ENCODE data around the gene ADGRB2. TPM values are rescaled to one million over a fixed set of nuclear protein-coding genes. Genes with fewer than 3 reads are reported as not detected.

Gene ADGRB2
- total RNA-seq, 4 donors from 2014 or later: 1.4 to 6.0 (median 2.5) TPM

GRCh38 chr1:31784356-31785019 lies 20.3 kb upstream of the ADGRB2 start:
- peak in 1 of 2 donors; percentile 52 for DNase-seq (ENCODE audit: low spot score in 2 of 2)

GRCh38 chr1:31783846-31784245 lies 19.7 kb upstream of the ADGRB2 start:
- no peak overlapping the region for H3K27ac ChIP-seq
- H3K4me1 ChIP-seq: peaks cover 17% of the 10 kb centered on the region
- WGBS: 93% methylated on average over 3 of the region's 3 CpGs
- no peak for TF ChIP-seq CTCF (IDR thresholded peaks at IDR 0.05)
- no peak for TF ChIP-seq POLR2AphosphoS5 (IDR thresholded peaks at IDR 0.05)
- TF ChIP-seq POLR2A (IDR thresholded peaks at IDR 0.05): no peak
- TF ChIP-seq EP300 (IDR thresholded peaks at IDR 0.05): no peak
- H3K4me3 ChIP-seq: no peak overlapping the region
- peak in 1 of 2 donors; percentile 40 for DNase-seq (ENCODE audit: low spot score in 2 of 2)
- no peaks in the 10 kb centered on the region for H3K36me3 ChIP-seq
- no peaks in the 10 kb centered on the region for H3K27me3 ChIP-seq
- no peaks in the 10 kb centered on the region for H3K9me3 ChIP-seq

More at GRCh38 chr1:31784356-31785019, 20.3 kb upstream of the ADGRB2 start:
- Histone ChIP-seq H3K9me3 (no peaks in the 10 kb centered on the region), H3K4me3 (no peak overlapping the region), H3K36me3 (no peaks in the 10 kb centered on the region), H3K27ac (no peak overlapping the region), H3K4me1 (peaks cover 23% of the 10 kb centered on the region), H3K27me3 (no peaks in the 10 kb centered on the region)
- 83% methylated on average over 3 of the region's 4 CpGs for WGBS
- no peak for TF ChIP-seq EP300 (IDR thresholded peaks at IDR 0.05)
- TF ChIP-seq POLR2A (IDR thresholded peaks at IDR 0.05): no peak

- H3K4me3 ChIP-seq: no peak overlapping the region
- H3K27me3 ChIP-seq: peaks cover 8% of the 10 kb centered on the region
- H3K9me3 ChIP-seq: no peaks in the 10 kb centered on the region
- no peaks in the 10 kb centered on the region for H3K36me3 ChIP-seq
- peak in 1 of 2 donors; percentile 51 for DNase-seq (ENCODE audit: low spot score in 2 of 2)
- 60% methylated on average over 10 of the region's 12 CpGs for WGBS
- peaks cover 9% of the 10 kb centered on the region for H3K4me1 ChIP-seq
- H3K27ac ChIP-seq: no peak overlapping the region
- TF ChIP-seq CTCF (IDR thresholded peaks at IDR 0.05): no peak
- TF ChIP-seq EP300 (IDR thresholded peaks at IDR 0.05): no peak
- no peak for TF ChIP-seq POLR2A (IDR thresholded peaks at IDR 0.05)
- TF ChIP-seq POLR2AphosphoS5 (IDR thresholded peaks at IDR 0.05): no peak
These were observed 18.6 kb upstream of the ADGRB2 start for GRCh38 chr1:31782421-31783410.

GRCh38 chr1:31781756-31782371 lies 17.7 kb upstream of the ADGRB2 start:
- H3K4me1 ChIP-seq: peaks cover 7% of the 10 kb centered on the region
- DNase-seq (ENCODE audit: low spot score in 2 of 2): no peak
- no peaks in the 10 kb centered on the region for H3K9me3 ChIP-seq
- H3K4me3 ChIP-seq: no peak overlapping the region
- H3K36me3 ChIP-seq: no peaks in the 10 kb centered on the region
- no peak overlapping the region for H3K27ac ChIP-seq
- peaks cover 8% of the 10 kb centered on the region for H3K27me3 ChIP-seq
- TF ChIP-seq POLR2AphosphoS5 (IDR thresholded peaks at IDR 0.05) (no peak), POLR2A (IDR thresholded peaks at IDR 0.05) (no peak), CTCF (IDR thresholded peaks at IDR 0.05) (no peak), EP300 (IDR thresholded peaks at IDR 0.05) (no peak)
- 50% methylated on average over 14 of the region's 18 CpGs for WGBS

GRCh38 chr1:31781138-31781755 lies 17.1 kb upstream of the ADGRB2 start:
- Histone ChIP-seq H3K4me3 (no peak overlapping the region), H3K4me1 (peaks cover 7% of the 10 kb centered on the region), H3K27me3 (peaks cover 13% of the 10 kb centered on the region), H3K36me3 (no peaks in the 10 kb centered on the region), H3K27ac (no peak overlapping the region), H3K9me3 (no peaks in the 10 kb centered on the region)
- no peak for TF ChIP-seq EP300 (IDR thresholded peaks at IDR 0.05)
- no peak for TF ChIP-seq CTCF (IDR thresholded peaks at IDR 0.05)
- TF ChIP-seq POLR2AphosphoS5 (IDR thresholded peaks at IDR 0.05): no peak
- no peak for TF ChIP-seq POLR2A (IDR thresholded peaks at IDR 0.05)
- DNase-seq (ENCODE audit: low spot score in 2 of 2): no peak
- WGBS: 75% methylated on average over 7 of the region's 7 CpGs

Data from suprapubic skin (tissue), 4 donors.